Neural cell (in vitro differentiated cells): Measurements from ENCODE around the gene TXNL1.

Source experiments
- EP300 ChIP-seq: fragments of 450-650 bp; conservative IDR thresholded peaks from 2 replicates; pipeline ENCODE4 v1.6.1; 2014; ENCODE audit warnings: antibody characterized with exemption, mild to moderate bottlenecking, moderate library complexity; ENCODE audit not compliant: poor library complexity, severe bottlenecking
- EZH2 ChIP-seq: fragments of 200-600, 300-800 bp; shearing (Covaris generic), sonication (generic); IDR thresholded peaks from 2 replicates; pipeline ENCODE4 v1.6.1; 2014; ENCODE audit warnings: antibody characterized with exemption, low read length, borderline replicate concordance, mild to moderate bottlenecking; ENCODE audit not compliant: insufficient read depth, poor library complexity, severe bottlenecking
- MXI1 ChIP-seq: fragments of 450-650 bp; conservative IDR thresholded peaks from 2 replicates; pipeline ENCODE4 v1.6.1; 2014; ENCODE audit warnings: antibody characterized with exemption, mild to moderate bottlenecking; ENCODE audit not compliant: poor library complexity, severe bottlenecking
- TAF1 ChIP-seq: IDR thresholded peaks from 2 replicates; pipeline ENCODE4 v1.6.1; 2012; ENCODE audit warnings: low read depth
- TF ChIP-seq, protein P1 (sequence below): fragments of 450-650 bp; IDR thresholded peaks from 2 replicates; pipeline ENCODE4 v1.5.1; 2014; ENCODE audit warnings: antibody characterized with exemption, mild to moderate bottlenecking, moderate library complexity; ENCODE audit not compliant: poor library complexity, severe bottlenecking
- TF ChIP-seq, protein P2 (sequence below): IDR thresholded peaks from 2 replicates; pipeline ENCODE4 v1.6.1; 2012; ENCODE audit warnings: borderline replicate concordance

DNA sequence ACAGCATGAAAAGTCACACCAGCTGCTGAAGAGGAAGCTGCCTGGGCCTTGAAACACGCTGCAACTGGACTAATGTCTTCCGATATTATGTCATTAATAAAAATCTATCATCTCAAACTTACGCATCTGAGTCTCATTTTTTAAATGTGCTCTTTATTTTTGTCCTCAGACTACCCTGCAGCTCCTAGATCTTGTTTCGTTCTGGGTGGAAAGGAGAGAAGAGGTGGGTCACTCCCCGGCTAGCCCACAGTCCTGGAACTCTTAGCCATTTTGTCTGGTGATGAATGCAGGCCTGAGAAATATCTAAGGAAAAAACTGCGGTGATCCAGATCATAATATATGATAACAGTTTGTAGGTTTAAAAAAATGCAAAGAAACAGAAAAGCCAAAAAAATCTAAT, 73.3 kb downstream of the TXNL1 start:
- TF ChIP-seq, protein P1, sequence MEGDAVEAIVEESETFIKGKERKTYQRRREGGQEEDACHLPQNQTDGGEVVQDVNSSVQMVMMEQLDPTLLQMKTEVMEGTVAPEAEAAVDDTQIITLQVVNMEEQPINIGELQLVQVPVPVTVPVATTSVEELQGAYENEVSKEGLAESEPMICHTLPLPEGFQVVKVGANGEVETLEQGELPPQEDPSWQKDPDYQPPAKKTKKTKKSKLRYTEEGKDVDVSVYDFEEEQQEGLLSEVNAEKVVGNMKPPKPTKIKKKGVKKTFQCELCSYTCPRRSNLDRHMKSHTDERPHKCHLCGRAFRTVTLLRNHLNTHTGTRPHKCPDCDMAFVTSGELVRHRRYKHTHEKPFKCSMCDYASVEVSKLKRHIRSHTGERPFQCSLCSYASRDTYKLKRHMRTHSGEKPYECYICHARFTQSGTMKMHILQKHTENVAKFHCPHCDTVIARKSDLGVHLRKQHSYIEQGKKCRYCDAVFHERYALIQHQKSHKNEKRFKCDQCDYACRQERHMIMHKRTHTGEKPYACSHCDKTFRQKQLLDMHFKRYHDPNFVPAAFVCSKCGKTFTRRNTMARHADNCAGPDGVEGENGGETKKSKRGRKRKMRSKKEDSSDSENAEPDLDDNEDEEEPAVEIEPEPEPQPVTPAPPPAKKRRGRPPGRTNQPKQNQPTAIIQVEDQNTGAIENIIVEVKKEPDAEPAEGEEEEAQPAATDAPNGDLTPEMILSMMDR, result no peak
- TF ChIP-seq, protein P2, sequence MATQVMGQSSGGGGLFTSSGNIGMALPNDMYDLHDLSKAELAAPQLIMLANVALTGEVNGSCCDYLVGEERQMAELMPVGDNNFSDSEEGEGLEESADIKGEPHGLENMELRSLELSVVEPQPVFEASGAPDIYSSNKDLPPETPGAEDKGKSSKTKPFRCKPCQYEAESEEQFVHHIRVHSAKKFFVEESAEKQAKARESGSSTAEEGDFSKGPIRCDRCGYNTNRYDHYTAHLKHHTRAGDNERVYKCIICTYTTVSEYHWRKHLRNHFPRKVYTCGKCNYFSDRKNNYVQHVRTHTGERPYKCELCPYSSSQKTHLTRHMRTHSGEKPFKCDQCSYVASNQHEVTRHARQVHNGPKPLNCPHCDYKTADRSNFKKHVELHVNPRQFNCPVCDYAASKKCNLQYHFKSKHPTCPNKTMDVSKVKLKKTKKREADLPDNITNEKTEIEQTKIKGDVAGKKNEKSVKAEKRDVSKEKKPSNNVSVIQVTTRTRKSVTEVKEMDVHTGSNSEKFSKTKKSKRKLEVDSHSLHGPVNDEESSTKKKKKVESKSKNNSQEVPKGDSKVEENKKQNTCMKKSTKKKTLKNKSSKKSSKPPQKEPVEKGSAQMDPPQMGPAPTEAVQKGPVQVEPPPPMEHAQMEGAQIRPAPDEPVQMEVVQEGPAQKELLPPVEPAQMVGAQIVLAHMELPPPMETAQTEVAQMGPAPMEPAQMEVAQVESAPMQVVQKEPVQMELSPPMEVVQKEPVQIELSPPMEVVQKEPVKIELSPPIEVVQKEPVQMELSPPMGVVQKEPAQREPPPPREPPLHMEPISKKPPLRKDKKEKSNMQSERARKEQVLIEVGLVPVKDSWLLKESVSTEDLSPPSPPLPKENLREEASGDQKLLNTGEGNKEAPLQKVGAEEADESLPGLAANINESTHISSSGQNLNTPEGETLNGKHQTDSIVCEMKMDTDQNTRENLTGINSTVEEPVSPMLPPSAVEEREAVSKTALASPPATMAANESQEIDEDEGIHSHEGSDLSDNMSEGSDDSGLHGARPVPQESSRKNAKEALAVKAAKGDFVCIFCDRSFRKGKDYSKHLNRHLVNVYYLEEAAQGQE, result no peak
- TF ChIP-seq TAF1, result no peak
- no peak for TF ChIP-seq EZH2
- TF ChIP-seq MXI1, result no peak
- TF ChIP-seq EP300, result no peak
